ENCODE data around the gene TFEB. TPM values are rescaled to one million over a fixed set of nuclear protein-coding genes. Genes with fewer than 3 reads are reported as not detected.
A peak's percentile ranks its signal among the peaks of the same experiment; 100 is the strongest.

The TFEB gene
- total RNA-seq, 1 donor from 2014 or later = 40.3 TPM

GRCh38 chr6:41643899-41644269, 91.5 kb downstream of the TFEB start:
- H3K4me1 ChIP-seq = peaks cover 8% of the 10 kb centered on the region
- intact Hi-C loops (cut with DNase I) = no loop called here
- no peaks in the 10 kb centered on the region for H3K36me3 ChIP-seq
- no peak for ATAC-seq
- H3K27ac ChIP-seq = no peak overlapping the region
- no peak for TF ChIP-seq CTCF (IDR thresholded peaks at IDR 0.05)
- no peak overlapping the region for H3K4me3 ChIP-seq
- no peaks in the 10 kb centered on the region for H3K9me3 ChIP-seq
- peak; percentile 48 for DNase-seq
- H3K27me3 ChIP-seq = peaks cover 4% of the 10 kb centered on the region

GRCh38 chr6:41642960-41643898, 92.2 kb downstream of the TFEB start:
- Histone ChIP-seq H3K36me3 (no peaks in the 10 kb centered on the region), H3K9me3 (no peaks in the 10 kb centered on the region), H3K4me1 (peaks cover 15% of the 10 kb centered on the region), H3K27ac (no peak overlapping the region), H3K4me3 (no peak overlapping the region), H3K27me3 (peaks cover 10% of the 10 kb centered on the region)
- intact Hi-C loops (cut with DNase I) = no loop called here
- ATAC-seq (no peak), DNase-seq (no peak)
- TF ChIP-seq CTCF (IDR thresholded peaks at IDR 0.05) = no peak

GRCh38 chr6:41642090-41642959, 93.1 kb downstream of the TFEB start:
- peaks cover 22% of the 10 kb centered on the region for H3K4me1 ChIP-seq
- H3K4me3 ChIP-seq = no peak overlapping the region
- H3K27ac ChIP-seq = no peak overlapping the region
- no peaks in the 10 kb centered on the region for H3K9me3 ChIP-seq
- peaks cover 17% of the 10 kb centered on the region for H3K27me3 ChIP-seq
- H3K36me3 ChIP-seq = no peaks in the 10 kb centered on the region
- TF ChIP-seq CTCF (IDR thresholded peaks at IDR 0.05) = no peak
- no peak for ATAC-seq
- no peak for DNase-seq
- intact Hi-C loops (cut with DNase I) = no loop called here

- H3K9me3 ChIP-seq = no peaks in the 10 kb centered on the region
- peak; percentile 48 for DNase-seq
- no peaks in the 10 kb centered on the region for H3K36me3 ChIP-seq
- intact Hi-C loops (cut with DNase I) = no loop called here
- H3K4me3 ChIP-seq = no peak overlapping the region
- no peak for TF ChIP-seq CTCF (IDR thresholded peaks at IDR 0.05)
- no peak for ATAC-seq
- peaks cover 24% of the 10 kb centered on the region for H3K27me3 ChIP-seq
- H3K27ac ChIP-seq = no peak overlapping the region
- peaks cover 26% of the 10 kb centered on the region for H3K4me1 ChIP-seq
Measured at GRCh38 chr6:41641352-41641925, 94.0 kb downstream of the TFEB start.

- ATAC-seq (no peak), DNase-seq (no peak)
- Histone ChIP-seq H3K27ac (no peak overlapping the region), H3K4me3 (no peak overlapping the region), H3K36me3 (no peaks in the 10 kb centered on the region), H3K9me3 (no peaks in the 10 kb centered on the region), H3K4me1 (peaks cover 27% of the 10 kb centered on the region), H3K27me3 (peaks cover 24% of the 10 kb centered on the region)
- no peak for TF ChIP-seq CTCF (IDR thresholded peaks at IDR 0.05)
- intact Hi-C loops (cut with DNase I) = no loop called here
Measured at GRCh38 chr6:41640426-41640825, 95.0 kb downstream of the TFEB start.
